Thoracic aorta (tissue), 2 donors: Measurements from ENCODE around the gene ABLIM2. TPM values are rescaled to one million over a fixed set of nuclear protein-coding genes. Genes with fewer than 3 reads are reported as not detected.

Experiments
- ATAC-seq: fragments of 150-250 bp; one replicate; pipeline ENCODE4 v1.8.0; 2017; ENCODE audit warnings: low read depth; ENCODE audit not compliant: insufficient number of reproducible peaks, low FRiP score
- DNase-seq: peaks from one replicate; pipeline ENCODE4 v3.0.0-alpha.2; 2020; ENCODE audit warnings: low spot score
- H3K27ac ChIP-seq, 2 donors: fragments of 200-600 bp; sonication (generic); 1 replicate in 1 of 2; 2 replicates in 1 of 2; pipeline ENCODE4 v1.5.1; 2016; ENCODE audit warnings: mild to moderate bottlenecking in 2 of 2, moderate library complexity in 2 of 2
- H3K27me3 ChIP-seq: fragments of 200-600 bp; sonication (generic); replicated peaks from 2 replicates; pipeline ENCODE4 v1.6.0; 2016; ENCODE audit warnings: mild to moderate bottlenecking; ENCODE audit not compliant: insufficient read depth
- H3K36me3 ChIP-seq: fragments of 200-600 bp; sonication (generic); one replicate; pipeline ENCODE4 v1.5.1; 2016
- H3K4me1 ChIP-seq, 2 donors: fragments of 200-600 bp; sonication (generic); 1 replicate in 1 of 2; 2 replicates in 1 of 2; pipeline versions ENCODE4 v1.5.1 to v1.6.0; 2016; ENCODE audit warnings: low read depth in 2 of 2, mild to moderate bottlenecking in 1 of 2; ENCODE audit not compliant: control insufficient read depth in 1 of 2
- H3K4me3 ChIP-seq: fragments of 200-600 bp; sonication (generic); 2 replicates; pipeline ENCODE4 v1.5.1; 2016; ENCODE audit warnings: mild to moderate bottlenecking
- H3K9me3 ChIP-seq: fragments of 200-600 bp; sonication (generic); 2 replicates; pipeline ENCODE4 v1.5.1; 2016
- total RNA-seq, 2 donors: library from RNA; depleted of rRNA; stranded (reverse); fragments of >200 nt; gene quantifications; one replicate each; pipeline versions ENCODE4 v1.1.0 to v1.2.3, GENCODE V29; 2016
- TF ChIP-seq, protein P1 (sequence below): fragments of 200-600 bp; sonication (generic); IDR thresholded peaks from one replicate; pipeline ENCODE4 v1.5.1; 2019; ENCODE audit warnings: antibody characterized with exemption

ABLIM2 gene
- total RNA-seq, 2 donors from 2014 or later: 25.6 to 28.6 TPM

DNA sequence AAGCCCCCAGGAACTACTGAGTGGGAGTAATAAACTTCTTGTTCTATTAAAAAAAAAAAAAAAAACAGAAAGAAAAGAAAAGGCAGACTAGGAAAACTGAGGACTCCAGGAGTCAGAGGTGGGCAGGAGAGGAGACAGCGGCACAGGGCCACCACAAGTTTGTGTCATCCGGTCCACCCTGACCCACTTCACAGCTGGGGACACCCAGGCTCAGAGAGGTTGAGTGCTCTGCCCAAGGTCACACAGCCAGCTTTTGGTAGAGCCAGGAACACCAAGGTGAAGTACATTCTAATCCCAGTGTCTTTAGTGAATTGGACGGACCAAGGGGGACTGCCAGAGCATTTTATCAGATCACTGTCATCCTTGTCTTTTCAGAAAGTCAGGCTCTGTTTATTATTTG lies 16.4 kb upstream of the ABLIM2 start:
- Histone ChIP-seq H3K27me3 (no peaks in the 10 kb centered on the region), H3K36me3 (no peaks in the 10 kb centered on the region), H3K4me1 (no peaks in the 10 kb centered on the region), H3K27ac (no peak overlapping the region), H3K9me3 (no peaks in the 10 kb centered on the region), H3K4me3 (no peak overlapping the region)
- ATAC-seq: no peak
- TF ChIP-seq, protein P1, sequence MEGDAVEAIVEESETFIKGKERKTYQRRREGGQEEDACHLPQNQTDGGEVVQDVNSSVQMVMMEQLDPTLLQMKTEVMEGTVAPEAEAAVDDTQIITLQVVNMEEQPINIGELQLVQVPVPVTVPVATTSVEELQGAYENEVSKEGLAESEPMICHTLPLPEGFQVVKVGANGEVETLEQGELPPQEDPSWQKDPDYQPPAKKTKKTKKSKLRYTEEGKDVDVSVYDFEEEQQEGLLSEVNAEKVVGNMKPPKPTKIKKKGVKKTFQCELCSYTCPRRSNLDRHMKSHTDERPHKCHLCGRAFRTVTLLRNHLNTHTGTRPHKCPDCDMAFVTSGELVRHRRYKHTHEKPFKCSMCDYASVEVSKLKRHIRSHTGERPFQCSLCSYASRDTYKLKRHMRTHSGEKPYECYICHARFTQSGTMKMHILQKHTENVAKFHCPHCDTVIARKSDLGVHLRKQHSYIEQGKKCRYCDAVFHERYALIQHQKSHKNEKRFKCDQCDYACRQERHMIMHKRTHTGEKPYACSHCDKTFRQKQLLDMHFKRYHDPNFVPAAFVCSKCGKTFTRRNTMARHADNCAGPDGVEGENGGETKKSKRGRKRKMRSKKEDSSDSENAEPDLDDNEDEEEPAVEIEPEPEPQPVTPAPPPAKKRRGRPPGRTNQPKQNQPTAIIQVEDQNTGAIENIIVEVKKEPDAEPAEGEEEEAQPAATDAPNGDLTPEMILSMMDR: no peak
- no peak for DNase-seq

DNA sequence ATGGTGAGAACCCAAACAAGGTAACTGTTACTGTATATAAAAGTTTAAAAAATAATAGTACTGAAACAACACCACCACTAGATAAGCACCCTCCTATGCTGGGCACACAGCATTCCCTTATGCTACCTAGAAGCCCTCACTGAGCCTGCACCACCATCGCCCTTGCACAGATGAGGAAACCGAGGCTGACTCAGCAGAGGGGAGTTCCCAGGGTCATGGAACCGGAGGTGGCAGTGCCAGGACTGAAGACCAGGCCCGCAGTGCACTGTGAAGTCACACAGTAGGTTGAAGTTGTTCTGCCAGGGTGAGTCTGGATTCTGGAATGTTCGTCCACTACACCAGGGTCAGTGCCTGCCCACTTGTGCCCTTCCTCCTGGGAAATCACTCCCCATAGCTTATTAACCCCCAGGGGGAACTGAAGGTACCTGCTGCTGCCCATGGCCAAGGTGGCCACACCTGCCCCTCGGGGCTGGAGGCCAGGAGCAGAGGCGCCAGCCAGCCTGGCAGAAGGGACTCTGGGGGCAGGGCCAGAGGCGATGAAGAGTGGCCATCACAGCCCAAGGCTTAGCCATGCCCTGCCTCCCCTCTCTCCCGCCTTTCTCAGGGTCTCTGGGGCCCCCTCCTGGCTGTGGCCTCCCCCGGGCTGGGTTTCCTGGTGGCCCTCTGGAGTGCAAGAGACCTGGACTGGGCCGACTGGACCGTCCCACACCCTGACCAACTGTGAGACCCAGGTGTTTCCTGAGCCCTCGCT lies 15.1 kb upstream of the ABLIM2 start:
- Histone ChIP-seq H3K4me3 (no peak overlapping the region), H3K27ac (no peak overlapping the region), H3K27me3 (no peaks in the 10 kb centered on the region), H3K9me3 (no peaks in the 10 kb centered on the region), H3K36me3 (no peaks in the 10 kb centered on the region), H3K4me1 (no peaks in the 10 kb centered on the region)
- TF ChIP-seq, protein P1: no peak
- DNase-seq (no peak), ATAC-seq (no peak)

DNA sequence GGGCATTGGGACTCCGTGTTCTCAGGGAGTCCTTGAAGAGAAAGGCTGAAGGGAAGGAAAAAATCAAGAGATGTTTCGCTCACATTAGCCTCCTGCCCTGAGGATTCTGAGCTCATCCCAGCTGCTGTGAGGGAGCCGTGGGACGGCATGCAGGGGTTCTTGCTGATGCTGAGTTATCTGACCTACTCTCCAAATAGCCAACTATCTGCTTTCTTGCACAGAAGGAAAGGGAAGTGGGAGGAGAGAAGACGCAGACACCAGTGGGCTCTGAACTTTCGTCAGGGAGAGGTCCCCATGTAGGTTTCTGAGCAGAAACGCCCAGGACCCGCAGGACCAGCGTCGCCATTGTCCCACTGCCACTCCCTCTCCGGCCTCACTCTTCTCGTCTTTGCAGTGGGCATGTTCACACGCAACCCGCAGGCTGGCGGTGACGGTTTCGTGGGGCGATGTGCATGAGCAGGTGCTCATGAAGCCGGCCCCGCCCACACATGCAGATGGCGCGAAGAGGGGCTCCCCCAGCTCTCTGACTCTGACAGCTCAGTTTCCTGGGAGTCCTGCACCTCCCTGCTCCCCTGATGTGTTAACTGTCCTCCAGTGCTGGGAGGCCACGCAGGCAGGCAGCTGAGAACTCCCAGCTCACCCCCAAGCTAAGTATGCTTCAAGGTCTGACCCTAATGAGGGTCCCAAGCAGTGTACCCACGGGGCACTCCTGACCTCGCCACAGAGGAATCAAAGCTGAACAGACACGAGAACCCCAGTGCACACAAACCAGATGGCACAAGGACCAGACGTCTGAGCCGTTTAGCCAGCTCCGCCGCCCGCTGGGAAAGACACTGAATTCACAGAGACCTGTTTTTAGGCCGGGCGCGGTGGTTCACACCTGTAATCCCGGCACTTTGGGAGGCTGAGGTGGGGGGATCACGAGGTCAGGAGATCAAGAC lies 13.6 kb upstream of the ABLIM2 start:
- H3K9me3 ChIP-seq: peaks cover 4% of the 10 kb centered on the region
- ATAC-seq: no peak
- no peak overlapping the region for H3K27ac ChIP-seq
- TF ChIP-seq, protein P1: no peak
- no peaks in the 10 kb centered on the region for H3K4me1 ChIP-seq
- no peak overlapping the region for H3K4me3 ChIP-seq
- H3K27me3 ChIP-seq: no peaks in the 10 kb centered on the region
- H3K36me3 ChIP-seq: no peaks in the 10 kb centered on the region
- no peak for DNase-seq

DNA sequence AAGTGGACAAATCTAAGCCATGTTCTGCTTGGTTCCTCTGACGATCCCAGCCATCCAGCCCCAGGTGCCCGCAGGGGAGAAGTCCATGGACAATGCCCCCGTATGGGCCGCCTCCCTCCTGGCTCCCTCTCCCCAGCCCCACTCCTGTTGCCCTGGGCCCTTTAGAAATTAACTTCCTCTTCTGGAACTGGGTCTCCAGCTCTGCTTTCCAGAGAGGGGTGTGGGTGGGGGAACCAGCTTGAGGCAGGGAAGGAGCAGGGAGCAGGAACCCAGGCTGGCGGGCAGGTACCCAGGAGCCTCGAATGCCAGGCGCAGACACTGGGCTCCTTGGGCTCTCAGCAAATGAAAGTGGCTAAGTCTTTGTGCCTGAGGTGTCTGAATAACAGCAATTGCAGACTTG lies 12.7 kb upstream of the ABLIM2 start:
- H3K27ac ChIP-seq: no peak overlapping the region
- H3K36me3 ChIP-seq: no peaks in the 10 kb centered on the region
- H3K4me3 ChIP-seq: no peak overlapping the region
- peaks cover 4% of the 10 kb centered on the region for H3K9me3 ChIP-seq
- TF ChIP-seq, protein P1: no peak
- no peaks in the 10 kb centered on the region for H3K27me3 ChIP-seq
- no peaks in the 10 kb centered on the region for H3K4me1 ChIP-seq
- DNase-seq (no peak), ATAC-seq (no peak)

DNA sequence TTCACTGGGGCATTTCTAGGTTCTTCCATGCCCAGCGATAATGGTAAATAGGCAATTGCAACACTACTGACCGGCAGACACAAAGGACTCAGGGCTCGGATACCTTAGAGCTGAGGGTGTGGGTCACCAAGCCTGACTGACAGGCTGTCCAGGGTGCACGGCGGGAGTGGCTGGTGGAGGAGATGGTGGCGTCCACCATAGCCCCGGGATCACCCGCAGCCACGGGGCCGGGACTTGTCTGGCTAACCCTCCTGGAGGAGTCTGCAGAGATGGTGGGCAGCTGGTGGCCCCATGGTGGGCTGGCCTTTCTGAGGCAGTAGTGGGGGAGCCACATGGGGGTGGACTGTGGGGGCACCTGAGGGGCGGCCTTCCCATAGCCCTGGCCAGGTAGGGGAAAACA lies 11.7 kb upstream of the ABLIM2 start:
- Histone ChIP-seq H3K27me3 (no peaks in the 10 kb centered on the region), H3K9me3 (peaks cover 4% of the 10 kb centered on the region), H3K36me3 (no peaks in the 10 kb centered on the region), H3K4me3 (no peak overlapping the region), H3K27ac (no peak overlapping the region), H3K4me1 (no peaks in the 10 kb centered on the region)
- ATAC-seq (no peak), DNase-seq (no peak)
- TF ChIP-seq, protein P1: no peak
